ENCODE data around the gene ZBTB44. TPM values are rescaled to one million over a fixed set of nuclear protein-coding genes. Genes with fewer than 3 reads are reported as not detected.
"Not testable (repeated sequence)": the region's sequence is repeated elsewhere in the genome, so short reads cannot be mapped to it uniquely, and the experiment has no call there.

The ZBTB44 gene
- total RNA-seq, 1 experiment from 2014 or later = 37.1 TPM

DNA sequence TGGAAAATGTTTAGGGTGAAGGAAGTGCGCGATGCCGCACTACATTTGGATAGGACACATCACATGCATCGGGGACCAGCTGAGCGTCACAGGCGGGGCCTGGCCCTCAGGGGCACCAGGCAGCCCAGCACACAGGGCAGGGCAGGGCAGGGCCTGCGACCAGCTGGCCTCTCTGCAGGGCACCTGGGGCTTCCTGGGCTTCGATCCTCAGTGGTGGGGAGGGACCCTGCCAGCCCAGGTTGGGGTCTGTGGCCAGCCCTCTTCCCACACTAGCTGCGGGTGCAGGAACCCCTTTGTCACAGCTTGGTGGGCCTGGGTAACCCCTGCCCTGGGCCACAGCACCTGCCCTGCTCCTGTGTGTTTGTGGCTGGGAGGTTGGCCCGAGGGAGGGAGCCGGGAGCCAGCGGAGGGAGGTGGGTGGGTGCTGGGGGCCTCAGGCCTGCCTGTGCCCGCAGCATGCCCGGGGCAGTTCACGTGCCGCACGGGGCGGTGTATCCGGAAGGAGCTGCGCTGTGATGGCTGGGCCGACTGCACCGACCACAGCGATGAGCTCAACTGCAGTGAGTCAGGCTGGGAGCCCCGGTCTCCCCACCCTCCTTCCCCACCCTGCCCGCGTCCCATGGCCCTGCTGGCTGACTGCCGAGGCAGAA lies 117.2 kb downstream of the ZBTB44 start:
- H3K36me3 ChIP-seq (replicated peaks; ENCODE audit: control insufficient read depth, insufficient read depth, low read length) = no peaks in the 10 kb centered on the region; the same call in none of the 2 replicates
- H3K4me3 ChIP-seq (ENCODE audit: insufficient read depth, low read depth, low read length) = no peak overlapping the region
- no peak for DNase-seq
- no peaks in the 10 kb centered on the region for H3K27me3 ChIP-seq (ENCODE audit: control insufficient read depth, insufficient read depth, low read length)

DNA sequence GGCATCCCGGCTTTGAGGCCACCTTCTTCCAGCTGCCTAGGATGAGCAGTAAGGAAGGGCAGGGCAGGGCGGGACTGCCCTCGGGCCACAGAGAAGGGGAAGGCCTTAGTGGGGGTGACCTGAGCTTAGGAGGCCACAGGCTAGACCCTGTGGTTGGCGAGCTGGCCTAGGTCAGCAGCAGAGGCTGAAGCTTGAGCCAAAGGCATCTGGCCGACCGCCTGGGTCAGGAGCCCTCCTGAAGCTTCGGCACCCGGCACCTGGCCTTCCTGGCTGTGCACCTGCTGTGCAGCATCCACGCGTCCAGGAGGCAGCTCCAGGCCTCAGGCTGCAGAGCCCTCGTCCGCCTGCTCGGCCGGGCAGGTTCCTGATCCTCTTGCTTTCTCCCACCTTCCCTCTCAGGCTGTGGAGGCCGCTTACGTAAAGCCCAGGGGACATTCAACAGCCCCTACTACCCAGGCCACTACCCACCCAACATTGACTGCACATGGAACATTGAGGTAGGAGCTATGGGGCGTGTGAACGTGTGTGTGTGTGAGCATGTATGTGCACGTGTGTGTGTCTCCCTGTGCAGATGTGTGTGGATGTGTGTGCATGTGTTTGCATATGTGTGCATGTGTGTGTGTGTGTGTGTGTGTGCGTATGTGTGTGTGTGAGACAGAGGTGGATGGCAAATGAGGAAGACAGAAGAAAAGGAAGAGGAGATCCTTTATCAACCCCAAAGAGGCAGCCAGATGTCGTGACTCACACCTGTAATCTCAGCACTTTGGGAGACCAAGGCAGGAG lies 120.3 kb downstream of the ZBTB44 start:
- H3K4me3 ChIP-seq (ENCODE audit: insufficient read depth, low read depth, low read length) = no peak overlapping the region
- DNase-seq = no peak
- H3K27me3 ChIP-seq (ENCODE audit: control insufficient read depth, insufficient read depth, low read length) = no peaks in the 10 kb centered on the region
- H3K36me3 ChIP-seq (replicated peaks; ENCODE audit: control insufficient read depth, insufficient read depth, low read length) = no peaks in the 10 kb centered on the region; the same call in 1 of the 2 replicates

DNA sequence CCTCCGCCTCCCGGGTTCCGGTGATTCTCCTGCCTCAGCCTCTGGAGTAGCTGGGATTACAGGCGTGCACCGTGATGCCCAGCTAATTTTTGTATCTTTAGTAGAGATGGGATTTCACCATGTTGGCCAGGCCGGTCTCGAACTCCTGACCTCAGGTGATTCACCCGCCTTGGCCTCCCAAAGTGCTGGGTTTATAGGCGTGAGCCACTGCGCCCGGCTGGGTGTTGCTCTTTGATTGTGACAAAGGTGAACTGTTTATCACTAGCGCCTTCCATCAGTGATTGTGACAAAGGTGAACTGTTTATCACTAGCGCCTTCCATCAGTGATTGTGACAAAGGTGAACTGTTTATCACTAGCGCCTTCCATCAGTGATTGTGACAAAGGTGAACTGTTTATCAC lies 121.2 kb downstream of the ZBTB44 start:
- H3K27me3 ChIP-seq (ENCODE audit: control insufficient read depth, insufficient read depth, low read length); H3K36me3 ChIP-seq (replicated peaks; ENCODE audit: control insufficient read depth, insufficient read depth, low read length); H3K4me3 ChIP-seq (ENCODE audit: insufficient read depth, low read depth, low read length); DNase-seq: not testable (repeated sequence)

DNA sequence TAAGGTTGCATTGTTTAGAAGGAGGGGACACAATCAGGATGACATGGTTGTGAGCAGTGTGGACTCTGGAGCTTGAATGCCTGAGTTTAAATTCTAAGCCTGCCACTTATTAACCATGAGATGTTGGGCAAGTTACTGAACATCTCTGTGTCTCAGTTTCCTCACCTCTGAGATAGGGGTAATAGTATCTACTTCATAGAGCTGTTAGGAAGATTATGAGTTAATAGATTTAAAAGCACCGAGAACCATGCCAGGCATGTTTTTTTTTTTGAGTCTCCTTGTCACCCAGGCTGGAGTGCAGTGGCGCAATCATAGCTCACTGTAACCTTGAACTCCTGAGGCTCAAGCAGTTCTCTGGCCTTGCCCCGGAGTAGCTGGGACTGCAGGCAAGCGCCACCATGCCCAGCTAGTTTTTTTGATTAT lies 121.9 kb downstream of the ZBTB44 start:
- Histone ChIP-seq H3K27me3 (ENCODE audit: control insufficient read depth, insufficient read depth, low read length) (no peaks in the 10 kb centered on the region), H3K36me3 (replicated peaks; ENCODE audit: control insufficient read depth, insufficient read depth, low read length) (no peaks in the 10 kb centered on the region; the same call in 1 of the 2 replicates), H3K4me3 (ENCODE audit: insufficient read depth, low read depth, low read length) (no peak overlapping the region)
- no peak for DNase-seq

DNA sequence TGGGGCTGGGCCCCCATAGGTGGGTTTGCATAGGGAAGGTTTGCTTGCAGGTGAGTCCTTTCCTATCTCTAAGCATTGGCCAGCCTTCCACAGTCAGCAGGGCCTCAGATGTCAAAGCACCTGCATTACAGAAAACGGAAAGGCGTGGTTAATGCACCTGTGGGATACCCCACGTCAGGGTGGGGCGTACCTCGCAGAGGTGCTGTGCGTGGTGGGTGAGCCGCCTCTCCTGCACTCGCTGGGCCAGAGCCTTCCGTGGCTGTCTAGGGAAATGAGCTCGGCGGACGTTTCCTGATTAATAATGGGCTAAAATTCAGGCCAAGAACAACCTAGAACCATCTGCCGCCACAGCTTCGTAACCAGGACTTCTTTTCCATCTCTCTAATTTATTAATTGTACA lies 122.8 kb downstream of the ZBTB44 start:
- DNase-seq = peak; percentile 23
- Histone ChIP-seq H3K4me3 (ENCODE audit: insufficient read depth, low read depth, low read length) (no peak overlapping the region), H3K27me3 (ENCODE audit: control insufficient read depth, insufficient read depth, low read length) (no peaks in the 10 kb centered on the region), H3K36me3 (replicated peaks; ENCODE audit: control insufficient read depth, insufficient read depth, low read length) (no peaks in the 10 kb centered on the region; the same call in 1 of the 2 replicates)

DNA sequence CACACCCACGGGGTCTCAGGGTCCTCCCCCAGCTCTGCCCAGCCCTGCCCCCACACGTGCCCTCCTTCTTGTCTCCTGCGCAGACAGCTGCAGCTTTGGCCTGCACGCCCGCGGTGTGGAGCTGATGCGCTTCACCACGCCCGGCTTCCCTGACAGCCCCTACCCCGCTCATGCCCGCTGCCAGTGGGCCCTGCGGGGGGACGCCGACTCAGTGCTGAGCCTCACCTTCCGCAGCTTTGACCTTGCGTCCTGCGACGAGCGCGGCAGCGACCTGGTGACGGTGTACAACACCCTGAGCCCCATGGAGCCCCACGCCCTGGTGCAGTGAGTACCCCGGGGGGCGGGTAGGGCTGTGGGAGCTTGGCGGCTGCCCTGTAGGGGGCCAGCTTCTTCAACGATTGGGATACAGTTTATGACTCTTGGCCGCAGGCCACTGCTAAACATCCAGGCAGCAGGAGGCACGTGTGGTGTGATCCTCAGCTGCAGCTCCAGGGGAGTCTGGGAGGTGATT lies 124.3 kb downstream of the ZBTB44 start:
- DNase-seq = no peak
- H3K36me3 ChIP-seq (replicated peaks; ENCODE audit: control insufficient read depth, insufficient read depth, low read length) = no peaks in the 10 kb centered on the region; the same call in 1 of the 2 replicates
- no peak overlapping the region for H3K4me3 ChIP-seq (ENCODE audit: insufficient read depth, low read depth, low read length)
- H3K27me3 ChIP-seq (ENCODE audit: control insufficient read depth, insufficient read depth, low read length) = no peaks in the 10 kb centered on the region

DNA sequence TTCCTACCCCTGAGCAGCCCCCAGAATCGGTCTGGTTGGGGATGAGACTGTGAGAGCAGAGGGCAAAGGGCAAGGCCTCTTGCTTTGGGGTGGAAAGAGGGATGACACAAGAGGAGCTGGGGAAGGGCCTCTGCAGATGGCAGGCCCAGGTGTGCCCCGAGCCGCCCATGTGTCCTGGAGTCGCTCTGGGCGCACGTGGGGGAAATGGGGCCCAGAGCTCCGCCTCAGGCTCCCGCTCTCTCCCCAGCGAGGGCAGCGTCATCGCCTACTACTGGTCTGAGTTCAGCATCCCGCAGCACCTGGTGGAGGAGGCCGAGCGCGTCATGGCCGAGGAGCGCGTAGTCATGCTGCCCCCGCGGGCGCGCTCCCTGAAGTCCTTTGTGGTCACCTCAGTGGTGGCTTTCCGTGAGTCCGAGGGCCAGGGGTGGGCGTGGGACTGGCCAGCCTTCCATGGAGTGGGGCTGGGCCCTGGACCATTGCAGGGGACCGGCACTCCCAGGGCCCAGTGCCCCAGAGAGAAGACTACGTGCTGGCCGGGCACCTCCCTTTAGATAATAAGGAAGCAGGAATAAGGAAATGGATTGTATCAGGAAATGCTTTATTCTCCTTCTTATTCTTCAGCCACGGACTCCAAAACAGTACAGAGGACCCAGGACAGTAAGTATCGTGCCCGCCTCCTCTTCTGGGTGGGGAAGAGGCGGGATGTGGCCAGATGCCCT lies 125.1 kb downstream of the ZBTB44 start:
- no peak overlapping the region for H3K4me3 ChIP-seq (ENCODE audit: insufficient read depth, low read depth, low read length)
- no peaks in the 10 kb centered on the region for H3K36me3 ChIP-seq (replicated peaks; ENCODE audit: control insufficient read depth, insufficient read depth, low read length)
- H3K27me3 ChIP-seq (ENCODE audit: control insufficient read depth, insufficient read depth, low read length) = no peaks in the 10 kb centered on the region
- peak; percentile 81 for DNase-seq

DNA sequence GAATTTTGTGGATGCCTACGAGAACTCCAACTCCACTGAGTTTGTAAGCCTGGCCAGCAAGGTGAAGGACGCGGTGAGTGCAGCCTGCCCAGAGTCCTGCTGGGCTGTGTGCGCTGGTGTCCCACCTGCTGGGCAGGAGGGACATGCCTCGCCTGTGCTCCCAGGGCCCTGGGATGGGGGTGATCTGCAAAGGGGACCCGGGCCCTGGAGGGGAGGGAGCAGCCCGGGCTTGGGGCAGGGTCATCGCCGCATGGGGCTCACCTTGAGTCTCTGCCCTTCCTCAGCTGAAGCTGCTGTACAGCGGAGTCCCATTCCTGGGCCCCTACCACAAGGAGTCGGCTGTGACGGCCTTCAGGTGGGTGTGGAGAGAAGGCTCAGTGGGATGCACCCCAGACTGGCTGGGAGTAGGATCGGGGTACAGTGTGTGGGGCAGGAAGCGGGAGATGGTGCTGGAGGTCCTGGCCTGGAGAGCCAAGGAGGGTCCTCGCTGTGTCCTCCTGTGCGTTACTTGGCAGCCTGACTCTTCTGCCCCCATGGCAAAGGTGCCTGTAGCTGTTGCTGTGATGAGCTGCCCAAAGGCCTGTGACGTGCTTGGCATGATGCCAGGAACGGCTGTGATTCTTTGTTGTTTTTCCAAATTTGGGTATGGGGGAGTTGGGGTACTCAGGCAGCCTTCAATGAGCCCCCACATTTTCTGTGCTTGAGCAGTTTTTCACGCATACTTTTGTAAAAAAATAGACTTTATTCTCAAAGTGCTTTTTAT lies 126.0 kb downstream of the ZBTB44 start:
- no peak for DNase-seq
- Histone ChIP-seq H3K27me3 (ENCODE audit: control insufficient read depth, insufficient read depth, low read length) (no peaks in the 10 kb centered on the region), H3K4me3 (ENCODE audit: insufficient read depth, low read depth, low read length) (no peak overlapping the region), H3K36me3 (replicated peaks; ENCODE audit: control insufficient read depth, insufficient read depth, low read length) (no peaks in the 10 kb centered on the region)

DNA sequence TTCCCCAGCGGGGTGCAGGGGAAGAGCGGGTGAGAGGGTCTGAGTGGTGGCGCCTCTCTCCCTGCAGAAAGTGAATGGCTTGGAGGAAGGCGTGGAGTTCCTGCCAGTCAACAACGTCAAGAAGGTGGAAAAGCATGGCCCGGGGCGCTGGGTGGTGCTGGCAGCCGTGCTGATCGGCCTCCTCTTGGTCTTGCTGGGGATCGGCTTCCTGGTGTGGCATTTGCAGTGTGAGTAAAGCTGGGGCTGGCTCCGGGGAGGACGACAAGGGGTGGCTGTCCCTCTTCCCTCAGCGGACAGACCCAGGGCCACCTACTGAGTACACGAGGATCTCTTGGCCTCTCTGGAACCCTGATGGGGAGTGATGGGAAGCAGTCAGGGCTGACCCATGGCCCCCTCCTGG lies 126.7 kb downstream of the ZBTB44 start:
- Histone ChIP-seq H3K4me3 (ENCODE audit: insufficient read depth, low read depth, low read length) (no peak overlapping the region), H3K27me3 (ENCODE audit: control insufficient read depth, insufficient read depth, low read length) (no peaks in the 10 kb centered on the region)
- DNase-seq = no peak

DNA sequence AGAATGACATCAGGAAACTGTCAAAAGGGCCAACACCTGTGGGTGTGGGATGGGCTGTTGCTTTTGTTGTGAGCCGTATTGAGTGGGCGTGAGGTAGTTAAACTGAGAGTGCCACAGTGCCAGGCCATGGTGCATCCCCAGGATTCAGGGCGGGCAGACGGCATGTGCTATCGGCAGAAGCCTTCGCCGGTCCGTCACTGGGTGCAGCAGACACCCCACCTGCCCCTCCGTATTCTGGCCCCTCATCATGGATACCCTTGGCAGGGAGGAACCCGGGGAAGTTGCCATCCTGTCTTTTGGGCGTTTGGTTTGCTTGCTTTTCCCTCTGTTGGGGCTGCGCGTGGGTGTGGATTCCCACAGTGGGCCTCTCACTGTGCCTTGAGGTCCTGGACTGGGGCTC lies 127.6 kb downstream of the ZBTB44 start:
- no peak for DNase-seq
- H3K36me3 ChIP-seq (replicated peaks; ENCODE audit: control insufficient read depth, insufficient read depth, low read length) = no peaks in the 10 kb centered on the region
- no peaks in the 10 kb centered on the region for H3K27me3 ChIP-seq (ENCODE audit: control insufficient read depth, insufficient read depth, low read length)
- H3K4me3 ChIP-seq (ENCODE audit: insufficient read depth, low read depth, low read length) = no peak overlapping the region

More for the DNA sequence above, 126.7 kb downstream of the ZBTB44 start:
- no peaks in the 10 kb centered on the region for H3K36me3 ChIP-seq (replicated peaks; ENCODE audit: control insufficient read depth, insufficient read depth, low read length)

DNA sequence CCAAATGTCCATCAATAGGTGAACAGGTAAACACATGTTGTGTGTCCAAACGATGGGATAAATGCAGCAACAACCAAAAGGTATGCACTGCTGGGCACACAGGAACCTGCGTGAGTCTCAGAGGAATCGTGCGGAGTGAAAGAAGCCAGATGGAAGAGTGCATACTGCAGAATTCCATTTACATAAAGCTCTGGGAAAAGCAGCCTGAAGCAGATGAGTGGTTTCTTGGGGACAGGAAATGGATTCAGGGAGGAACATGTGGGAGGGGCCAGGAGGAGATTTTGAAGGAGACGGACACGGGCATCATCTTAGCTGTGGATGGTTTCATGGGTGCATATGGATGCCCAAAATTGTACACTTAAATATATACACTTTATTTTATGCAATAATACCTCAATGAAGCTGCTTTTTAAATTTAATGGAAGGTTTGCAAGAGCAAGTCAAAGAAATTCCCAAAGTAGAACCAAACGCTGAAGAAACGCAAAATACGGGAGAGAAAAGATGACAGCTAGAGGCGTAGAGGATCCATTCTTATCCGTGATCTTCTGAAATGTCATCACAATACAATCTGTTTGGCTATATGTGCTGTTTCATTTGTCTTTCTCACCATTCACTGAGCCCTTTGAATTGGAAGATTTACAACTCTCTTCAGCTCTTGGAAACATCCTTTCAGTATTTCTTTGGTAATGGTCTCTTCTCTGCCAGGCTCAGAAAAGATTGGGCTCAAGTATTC lies 130.7 kb downstream of the ZBTB44 start:
- Histone ChIP-seq H3K4me3 (ENCODE audit: insufficient read depth, low read depth, low read length) (no peak overlapping the region), H3K27me3 (ENCODE audit: control insufficient read depth, insufficient read depth, low read length) (no peaks in the 10 kb centered on the region), H3K36me3 (replicated peaks; ENCODE audit: control insufficient read depth, insufficient read depth, low read length) (no peaks in the 10 kb centered on the region)
- DNase-seq = no peak

DNA sequence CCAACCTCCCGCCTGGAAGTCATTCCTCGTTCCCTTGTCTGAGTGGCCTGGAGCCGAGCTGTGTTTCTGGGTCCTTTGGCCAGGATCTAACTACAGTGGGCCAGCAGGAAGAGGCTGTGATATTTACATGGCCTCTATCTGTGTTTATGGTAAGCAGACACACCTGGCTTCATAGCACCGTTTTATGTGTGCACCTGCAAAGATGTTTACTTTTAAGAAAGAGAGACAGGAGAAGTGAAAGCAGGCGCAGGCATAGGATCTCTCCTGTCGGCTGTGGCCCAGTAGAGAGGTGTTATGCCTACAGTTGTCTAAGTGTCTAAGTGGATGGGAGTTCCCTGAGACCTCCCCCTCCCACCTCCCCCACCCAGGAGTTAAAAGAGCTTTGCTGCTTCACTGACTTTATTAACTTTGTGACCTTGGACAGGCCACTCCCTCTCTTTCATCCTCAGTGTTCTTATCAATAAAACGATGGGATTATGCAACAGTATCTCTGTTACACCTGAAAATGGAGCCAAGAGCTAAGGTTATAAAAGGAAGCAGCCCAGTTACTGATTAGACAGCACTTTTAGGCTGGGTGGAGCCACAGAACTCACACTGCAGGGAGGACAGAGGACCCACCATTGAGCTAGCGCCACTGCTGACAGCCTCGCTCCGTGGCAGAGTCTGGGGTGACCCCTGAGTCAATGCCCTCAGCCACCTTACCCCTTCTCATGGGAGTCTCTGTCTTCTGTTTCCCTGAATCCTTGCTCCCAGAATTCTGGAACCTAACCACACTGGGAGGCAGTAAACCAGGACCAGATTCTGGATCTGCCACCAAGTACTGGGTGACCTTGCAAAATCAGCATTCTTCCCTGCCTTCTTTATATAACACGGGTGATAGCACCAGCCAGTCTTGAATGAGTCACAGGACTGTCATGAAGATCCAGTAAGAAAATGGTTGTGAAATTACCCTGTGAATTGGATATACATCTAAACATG lies 133.1 kb downstream of the ZBTB44 start:
- H3K27me3 ChIP-seq (ENCODE audit: control insufficient read depth, insufficient read depth, low read length) = no peaks in the 10 kb centered on the region
- no peak for DNase-seq
- H3K36me3 ChIP-seq (replicated peaks; ENCODE audit: control insufficient read depth, insufficient read depth, low read length) = no peaks in the 10 kb centered on the region
- H3K4me3 ChIP-seq (ENCODE audit: insufficient read depth, low read depth, low read length) = no peak overlapping the region

DNA sequence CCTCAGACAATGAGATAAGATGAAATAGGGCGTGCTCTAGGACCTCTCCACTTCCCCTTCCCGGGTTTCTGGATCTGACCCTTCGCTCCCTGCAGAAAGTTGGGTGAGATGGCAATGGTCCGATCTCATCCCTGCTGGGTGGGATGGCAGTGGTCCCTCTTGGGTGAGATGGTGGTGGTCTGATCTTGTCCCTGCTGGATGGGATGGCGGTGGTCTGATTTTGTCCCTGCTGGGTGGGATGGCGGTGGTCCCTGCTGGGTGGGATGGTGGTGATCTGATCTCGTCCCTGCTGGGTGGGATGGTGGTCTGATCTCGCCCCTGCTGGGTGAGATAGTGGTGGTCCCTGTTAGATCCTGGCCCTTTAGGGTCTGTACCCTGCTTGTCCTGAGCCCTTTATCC lies 133.8 kb downstream of the ZBTB44 start:
- no peaks in the 10 kb centered on the region for H3K36me3 ChIP-seq (replicated peaks; ENCODE audit: control insufficient read depth, insufficient read depth, low read length)
- no peak overlapping the region for H3K4me3 ChIP-seq (ENCODE audit: insufficient read depth, low read depth, low read length)
- no peaks in the 10 kb centered on the region for H3K27me3 ChIP-seq (ENCODE audit: control insufficient read depth, insufficient read depth, low read length)
- no peak for DNase-seq
